H1 (cell line): ENCODE data around the gene ATP6V1B1. TPM values are rescaled to one million over a fixed set of nuclear protein-coding genes. Genes with fewer than 3 reads are reported as not detected.

Experiments
- ASH2L ChIP-seq: fragments of 200-600, 300-600 bp; sonication (generic); IDR thresholded peaks from one replicate; pipeline ENCODE4 v1.7.1; 2017; ENCODE audit warnings: low read length
- CBX8 ChIP-seq: fragments of 300-800, 300-1000 bp; sonication (generic); IDR thresholded peaks from 2 replicates; pipeline ENCODE4 v1.7.1; 2016; ENCODE audit warnings: low read depth, low read length, borderline replicate concordance
- E2F6 ChIP-seq: IDR thresholded peaks from 2 replicates; pipeline ENCODE4 v1.6.1; 2012; ENCODE audit warnings: inconsistent platforms
- EZH2 ChIP-seq: fragments of 200-600 bp; sonication (generic); IDR thresholded peaks from 2 replicates; pipeline ENCODE4 v1.7.1; 2012; ENCODE audit warnings: low read depth, mild to moderate bottlenecking, moderate library complexity, low read length, inconsistent platforms; ENCODE audit not compliant: severe bottlenecking
- HDAC2 ChIP-seq, 2 experiments: fragments of 300-600 bp in 1 of 2; sonication (generic) in 1 of 2; IDR thresholded peaks; 2 replicates each; pipeline ENCODE4 v1.6.1; 2011 to 2012; ENCODE audit warnings: low read depth in 2 of 2, low read length in 2 of 2, mild to moderate bottlenecking in 2 of 2, moderate library complexity in 2 of 2, borderline replicate concordance in 1 of 2, inconsistent platforms in 1 of 2
- KDM5A ChIP-seq: fragments of 200-600 bp; IDR thresholded peaks from 2 replicates; pipeline ENCODE4 v1.7.1; 2012; ENCODE audit warnings: mild to moderate bottlenecking, low read length, inconsistent platforms, mixed read lengths
- POLR2AphosphoS5 ChIP-seq: IDR thresholded peaks from 2 replicates; pipeline ENCODE4 v1.6.1; 2011; ENCODE audit warnings: low read depth, low read length
- SP2 ChIP-seq: IDR thresholded peaks from 2 replicates; pipeline ENCODE4 v1.6.1; 2012; ENCODE audit warnings: mild to moderate bottlenecking, low read length, inconsistent platforms
- polyA plus RNA-seq, 7 experiments: library from polyadenylated mRNA; depleted of rRNA in 3 of 7; stranded (reverse) in 5 of 7; unstranded in 2 of 7; fragments of >200 nt in 5 of 7; fragments of 200-250 nt in 2 of 7; gene quantifications; 1 replicate in 5 of 7; 2 replicates in 1 of 7; 4 replicates in 1 of 7; pipeline versions ENCODE4 v1.2.1 to v1.2.3, GENCODE V29; 2011 to 2013; ENCODE audit warnings: missing spikeins in 2 of 7, mixed read lengths in 2 of 7
- total RNA-seq: library from RNA; stranded (reverse); fragmentation: NEBNext Ultra II Directional; extraction: Animal tissue kit (Norgen Biotek cat#: 25700); gene quantifications from 2 replicates; pipeline ENCODE4 v1.2.1, GENCODE V29; 2021
- TF ChIP-seq, protein P1 (sequence below): fragments of 300-600 bp; sonication (generic); IDR thresholded peaks from 2 replicates; pipeline ENCODE4 v1.7.1; 2012; ENCODE audit warnings: low read length, moderate library complexity, mild to moderate bottlenecking, inconsistent platforms; ENCODE audit not compliant: insufficient replicate concordance

The ATP6V1B1 gene
- total and polyA plus RNA-seq, 2 of the 8 experiments (the other 6 are each of a cell fraction or from before 2014, with no cell fraction given), result not detected

DNA sequence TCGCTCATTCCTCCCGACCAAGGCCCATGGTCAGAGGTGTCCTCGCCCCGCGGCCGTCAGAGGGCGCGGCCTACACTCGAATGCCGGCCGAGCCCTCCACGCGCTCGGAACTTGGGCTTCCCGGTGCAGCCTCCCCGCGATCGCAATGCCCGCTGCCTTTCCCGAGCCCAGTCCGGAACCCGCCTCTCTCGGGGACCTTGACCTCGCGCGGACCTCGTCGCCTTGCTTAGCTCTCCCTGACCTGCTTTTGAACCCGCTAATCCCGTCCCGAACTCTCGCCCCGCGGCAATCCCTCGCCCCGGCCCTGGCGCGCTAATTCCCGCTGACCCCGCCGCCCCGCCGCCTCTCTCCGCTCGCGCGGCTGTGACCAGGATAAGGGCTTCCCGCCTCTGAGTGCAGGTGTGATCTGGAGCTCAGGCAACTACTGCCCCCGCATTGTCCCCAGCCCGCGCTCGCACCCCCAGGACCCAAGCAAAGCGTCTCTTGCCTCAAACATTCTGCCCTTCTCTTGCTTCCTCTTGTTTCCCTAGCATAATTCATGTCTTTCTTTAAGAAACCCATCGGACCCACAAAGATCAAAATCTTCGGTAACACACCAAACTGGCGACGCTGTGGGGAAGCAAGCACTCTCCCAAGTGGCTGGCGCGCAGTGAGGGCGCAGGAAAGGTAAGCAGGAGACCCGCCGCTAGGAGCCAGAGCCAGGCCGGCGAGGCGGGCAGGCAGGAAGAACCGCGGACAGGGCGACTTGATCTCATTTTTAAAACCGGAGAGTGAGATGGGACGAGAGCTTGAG, 46.6 kb upstream of the ATP6V1B1 start (continued):
- TF ChIP-seq HDAC2 (IDR thresholded peaks at IDR 0.05; ENCODE audit: borderline replicate concordance in 1 of 2, low read depth in 2 of 2, low read length in 2 of 2) (no peak), CBX8 (0 out of 2 replicates have a peak, but pooled peaks have one; percentile 32), ASH2L (peak; percentile 27), E2F6 (peak; percentile 75), SP2 (no peak), POLR2AphosphoS5 (no peak), EZH2 (peak; percentile 100), KDM5A (no peak)
- TF ChIP-seq, protein P1, sequence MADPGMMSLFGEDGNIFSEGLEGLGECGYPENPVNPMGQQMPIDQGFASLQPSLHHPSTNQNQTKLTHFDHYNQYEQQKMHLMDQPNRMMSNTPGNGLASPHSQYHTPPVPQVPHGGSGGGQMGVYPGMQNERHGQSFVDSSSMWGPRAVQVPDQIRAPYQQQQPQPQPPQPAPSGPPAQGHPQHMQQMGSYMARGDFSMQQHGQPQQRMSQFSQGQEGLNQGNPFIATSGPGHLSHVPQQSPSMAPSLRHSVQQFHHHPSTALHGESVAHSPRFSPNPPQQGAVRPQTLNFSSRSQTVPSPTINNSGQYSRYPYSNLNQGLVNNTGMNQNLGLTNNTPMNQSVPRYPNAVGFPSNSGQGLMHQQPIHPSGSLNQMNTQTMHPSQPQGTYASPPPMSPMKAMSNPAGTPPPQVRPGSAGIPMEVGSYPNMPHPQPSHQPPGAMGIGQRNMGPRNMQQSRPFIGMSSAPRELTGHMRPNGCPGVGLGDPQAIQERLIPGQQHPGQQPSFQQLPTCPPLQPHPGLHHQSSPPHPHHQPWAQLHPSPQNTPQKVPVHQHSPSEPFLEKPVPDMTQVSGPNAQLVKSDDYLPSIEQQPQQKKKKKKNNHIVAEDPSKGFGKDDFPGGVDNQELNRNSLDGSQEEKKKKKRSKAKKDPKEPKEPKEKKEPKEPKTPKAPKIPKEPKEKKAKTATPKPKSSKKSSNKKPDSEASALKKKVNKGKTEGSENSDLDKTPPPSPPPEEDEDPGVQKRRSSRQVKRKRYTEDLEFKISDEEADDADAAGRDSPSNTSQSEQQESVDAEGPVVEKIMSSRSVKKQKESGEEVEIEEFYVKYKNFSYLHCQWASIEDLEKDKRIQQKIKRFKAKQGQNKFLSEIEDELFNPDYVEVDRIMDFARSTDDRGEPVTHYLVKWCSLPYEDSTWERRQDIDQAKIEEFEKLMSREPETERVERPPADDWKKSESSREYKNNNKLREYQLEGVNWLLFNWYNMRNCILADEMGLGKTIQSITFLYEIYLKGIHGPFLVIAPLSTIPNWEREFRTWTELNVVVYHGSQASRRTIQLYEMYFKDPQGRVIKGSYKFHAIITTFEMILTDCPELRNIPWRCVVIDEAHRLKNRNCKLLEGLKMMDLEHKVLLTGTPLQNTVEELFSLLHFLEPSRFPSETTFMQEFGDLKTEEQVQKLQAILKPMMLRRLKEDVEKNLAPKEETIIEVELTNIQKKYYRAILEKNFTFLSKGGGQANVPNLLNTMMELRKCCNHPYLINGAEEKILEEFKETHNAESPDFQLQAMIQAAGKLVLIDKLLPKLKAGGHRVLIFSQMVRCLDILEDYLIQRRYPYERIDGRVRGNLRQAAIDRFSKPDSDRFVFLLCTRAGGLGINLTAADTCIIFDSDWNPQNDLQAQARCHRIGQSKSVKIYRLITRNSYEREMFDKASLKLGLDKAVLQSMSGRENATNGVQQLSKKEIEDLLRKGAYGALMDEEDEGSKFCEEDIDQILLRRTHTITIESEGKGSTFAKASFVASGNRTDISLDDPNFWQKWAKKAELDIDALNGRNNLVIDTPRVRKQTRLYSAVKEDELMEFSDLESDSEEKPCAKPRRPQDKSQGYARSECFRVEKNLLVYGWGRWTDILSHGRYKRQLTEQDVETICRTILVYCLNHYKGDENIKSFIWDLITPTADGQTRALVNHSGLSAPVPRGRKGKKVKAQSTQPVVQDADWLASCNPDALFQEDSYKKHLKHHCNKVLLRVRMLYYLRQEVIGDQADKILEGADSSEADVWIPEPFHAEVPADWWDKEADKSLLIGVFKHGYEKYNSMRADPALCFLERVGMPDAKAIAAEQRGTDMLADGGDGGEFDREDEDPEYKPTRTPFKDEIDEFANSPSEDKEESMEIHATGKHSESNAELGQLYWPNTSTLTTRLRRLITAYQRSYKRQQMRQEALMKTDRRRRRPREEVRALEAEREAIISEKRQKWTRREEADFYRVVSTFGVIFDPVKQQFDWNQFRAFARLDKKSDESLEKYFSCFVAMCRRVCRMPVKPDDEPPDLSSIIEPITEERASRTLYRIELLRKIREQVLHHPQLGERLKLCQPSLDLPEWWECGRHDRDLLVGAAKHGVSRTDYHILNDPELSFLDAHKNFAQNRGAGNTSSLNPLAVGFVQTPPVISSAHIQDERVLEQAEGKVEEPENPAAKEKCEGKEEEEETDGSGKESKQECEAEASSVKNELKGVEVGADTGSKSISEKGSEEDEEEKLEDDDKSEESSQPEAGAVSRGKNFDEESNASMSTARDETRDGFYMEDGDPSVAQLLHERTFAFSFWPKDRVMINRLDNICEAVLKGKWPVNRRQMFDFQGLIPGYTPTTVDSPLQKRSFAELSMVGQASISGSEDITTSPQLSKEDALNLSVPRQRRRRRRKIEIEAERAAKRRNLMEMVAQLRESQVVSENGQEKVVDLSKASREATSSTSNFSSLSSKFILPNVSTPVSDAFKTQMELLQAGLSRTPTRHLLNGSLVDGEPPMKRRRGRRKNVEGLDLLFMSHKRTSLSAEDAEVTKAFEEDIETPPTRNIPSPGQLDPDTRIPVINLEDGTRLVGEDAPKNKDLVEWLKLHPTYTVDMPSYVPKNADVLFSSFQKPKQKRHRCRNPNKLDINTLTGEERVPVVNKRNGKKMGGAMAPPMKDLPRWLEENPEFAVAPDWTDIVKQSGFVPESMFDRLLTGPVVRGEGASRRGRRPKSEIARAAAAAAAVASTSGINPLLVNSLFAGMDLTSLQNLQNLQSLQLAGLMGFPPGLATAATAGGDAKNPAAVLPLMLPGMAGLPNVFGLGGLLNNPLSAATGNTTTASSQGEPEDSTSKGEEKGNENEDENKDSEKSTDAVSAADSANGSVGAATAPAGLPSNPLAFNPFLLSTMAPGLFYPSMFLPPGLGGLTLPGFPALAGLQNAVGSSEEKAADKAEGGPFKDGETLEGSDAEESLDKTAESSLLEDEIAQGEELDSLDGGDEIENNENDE, result no peak
